SK-N-SH treated with all-trans-retinoic acid at 6 μM for 48 hours (cell line): ENCODE data around the gene SELENOI.

ENCODE experiments used
- ATAC-seq: fragments of 200-7000 bp; cut with Tn5 transposase; 3 replicates; pipeline ENCODE4 v1.9.1; 2020; ENCODE audit warnings: mild to moderate bottlenecking, moderate library complexity
- BACH2 ChIP-seq: fragments of 250-450 bp; sonication (Bioruptor Pico); IDR thresholded peaks from 2 replicates; pipeline ENCODE4 v1.9.0; 2021; ENCODE audit warnings: mild to moderate bottlenecking, borderline replicate concordance
- CSDC2 ChIP-seq: fragments of 250-450 bp; sonication (Bioruptor Pico); IDR thresholded peaks from 2 replicates; pipeline ENCODE4 v1.5.0; 2020; ENCODE audit warnings: mild to moderate bottlenecking, moderate library complexity
- ESRRG ChIP-seq: fragments of 250-450 bp; sonication (Bioruptor Pico); IDR thresholded peaks from 2 replicates; pipeline ENCODE4 v1.6.1; 2021; ENCODE audit warnings: mild to moderate bottlenecking
- GLIS3 ChIP-seq: fragments of 250-450 bp; sonication (Bioruptor Pico); IDR thresholded peaks from 2 replicates; pipeline ENCODE4 v1.5.0; 2020; ENCODE audit warnings: mild to moderate bottlenecking, moderate library complexity
- ISL1 ChIP-seq: fragments of 250-450 bp; sonication (Bioruptor Pico); IDR thresholded peaks from 2 replicates; pipeline ENCODE4 v2.1.2; 2022; ENCODE audit warnings: mild to moderate bottlenecking, moderate library complexity
- OSR1 ChIP-seq: fragments of 250-450 bp; sonication (Bioruptor Pico); IDR thresholded peaks from 2 replicates; pipeline ENCODE4 v1.8.0; 2022; ENCODE audit warnings: moderate library complexity, mild to moderate bottlenecking, inconsistent platforms
- PPARA ChIP-seq: fragments of 250-450 bp; sonication (Bioruptor Pico); IDR thresholded peaks from 2 replicates; pipeline ENCODE4 v1.5.0; 2020; ENCODE audit warnings: mild to moderate bottlenecking, borderline replicate concordance
- RARB ChIP-seq: fragments of 250-450 bp; sonication (Bioruptor Pico); IDR thresholded peaks from 2 replicates; pipeline ENCODE4 v1.8.0; 2021; ENCODE audit warnings: mild to moderate bottlenecking, moderate library complexity
- SNAI2 ChIP-seq: fragments of 250-450 bp; sonication (Bioruptor Pico); IDR thresholded peaks from 2 replicates; pipeline ENCODE4 v1.5.0; 2020; ENCODE audit warnings: mild to moderate bottlenecking, moderate library complexity
- TCF4 ChIP-seq: fragments of 250-450 bp; sonication (Bioruptor Pico); IDR thresholded peaks from 2 replicates; pipeline ENCODE4 v1.8.0; 2021; ENCODE audit warnings: mild to moderate bottlenecking, moderate library complexity, borderline replicate concordance
- TOX ChIP-seq: fragments of 250-450 bp; sonication (Bioruptor Pico); IDR thresholded peaks from 2 replicates; pipeline ENCODE4 v1.8.0; 2021; ENCODE audit warnings: mild to moderate bottlenecking, moderate library complexity, borderline replicate concordance
- ZFP3 ChIP-seq: fragments of 250-450 bp; sonication (Bioruptor Pico); IDR thresholded peaks from 2 replicates; pipeline ENCODE4 v1.5.0; 2020; ENCODE audit warnings: mild to moderate bottlenecking, moderate library complexity
- ZFP30 ChIP-seq: fragments of 450-650 bp; formaldehyde crosslinking; IDR thresholded peaks from 2 replicates; pipeline ENCODE4 v1.5.0; 2022; ENCODE audit warnings: mild to moderate bottlenecking, moderate library complexity
- ZNF565 ChIP-seq: fragments of 450-650 bp; formaldehyde crosslinking; conservative IDR thresholded peaks from 2 replicates; pipeline ENCODE4 v1.5.0; 2020; ENCODE audit warnings: low read depth, mild to moderate bottlenecking, moderate library complexity
- ZNF70 ChIP-seq: fragments of 450-650 bp; formaldehyde crosslinking; IDR thresholded peaks from 2 replicates; pipeline ENCODE4 v1.5.0; 2020; ENCODE audit warnings: mild to moderate bottlenecking, moderate library complexity
- ZNF8 ChIP-seq: fragments of 450-650 bp; formaldehyde crosslinking; IDR thresholded peaks from 2 replicates; pipeline ENCODE4 v1.5.0; 2020; ENCODE audit warnings: mild to moderate bottlenecking, moderate library complexity
- TF ChIP-seq, protein P1 (sequence below): fragments of 250-450 bp; sonication (Bioruptor Pico); IDR thresholded peaks from 2 replicates; pipeline ENCODE4 v1.5.1; 2021; ENCODE audit warnings: mild to moderate bottlenecking, moderate library complexity
- TF ChIP-seq, protein P2 (sequence below): fragments of 250-450 bp; sonication (Bioruptor Pico); IDR thresholded peaks from 2 replicates; pipeline ENCODE4 v1.5.0; 2020; ENCODE audit warnings: mild to moderate bottlenecking, moderate library complexity
- TF ChIP-seq, protein P3 (sequence below): fragments of 250-450 bp; sonication (Bioruptor Pico); IDR thresholded peaks from 2 replicates; pipeline ENCODE4 v1.8.0; 2021; ENCODE audit warnings: low read depth, mild to moderate bottlenecking, moderate library complexity, borderline replicate concordance
- TF ChIP-seq, protein P4 (sequence below): fragments of 250-450 bp; sonication (Bioruptor Pico); IDR thresholded peaks from 2 replicates; pipeline ENCODE4 v1.8.0; 2020; ENCODE audit warnings: mild to moderate bottlenecking, moderate library complexity, borderline replicate concordance
- TF ChIP-seq, protein P5 (sequence below): fragments of 250-450 bp; sonication (Bioruptor Pico); IDR thresholded peaks from 2 replicates; pipeline ENCODE4 v1.5.1; 2020; ENCODE audit warnings: low read depth, mild to moderate bottlenecking, moderate library complexity

The SELENOI gene

DNA sequence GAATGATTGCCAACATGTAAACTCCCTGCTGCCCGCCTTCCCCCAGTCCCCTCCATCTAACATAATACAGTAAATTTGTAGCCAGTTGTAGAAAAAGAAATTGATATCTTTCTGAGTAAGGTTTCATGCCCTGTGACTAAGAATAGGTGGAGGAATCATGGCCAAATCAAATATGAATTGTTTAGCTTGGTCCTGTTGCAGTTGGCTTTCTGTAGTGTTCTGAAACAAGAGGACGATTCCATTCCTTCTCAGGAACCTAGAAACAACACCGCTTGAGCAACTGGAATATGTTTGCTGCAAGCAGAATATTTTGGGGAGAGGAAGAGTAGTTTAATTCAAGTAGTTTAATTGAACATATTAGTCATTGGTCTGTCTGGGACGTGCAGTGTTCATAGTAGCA, 48.8 kb downstream of the SELENOI start:
- no peak for TF ChIP-seq OSR1 (CRISPR knock-in tag)
- TF ChIP-seq, protein P1, sequence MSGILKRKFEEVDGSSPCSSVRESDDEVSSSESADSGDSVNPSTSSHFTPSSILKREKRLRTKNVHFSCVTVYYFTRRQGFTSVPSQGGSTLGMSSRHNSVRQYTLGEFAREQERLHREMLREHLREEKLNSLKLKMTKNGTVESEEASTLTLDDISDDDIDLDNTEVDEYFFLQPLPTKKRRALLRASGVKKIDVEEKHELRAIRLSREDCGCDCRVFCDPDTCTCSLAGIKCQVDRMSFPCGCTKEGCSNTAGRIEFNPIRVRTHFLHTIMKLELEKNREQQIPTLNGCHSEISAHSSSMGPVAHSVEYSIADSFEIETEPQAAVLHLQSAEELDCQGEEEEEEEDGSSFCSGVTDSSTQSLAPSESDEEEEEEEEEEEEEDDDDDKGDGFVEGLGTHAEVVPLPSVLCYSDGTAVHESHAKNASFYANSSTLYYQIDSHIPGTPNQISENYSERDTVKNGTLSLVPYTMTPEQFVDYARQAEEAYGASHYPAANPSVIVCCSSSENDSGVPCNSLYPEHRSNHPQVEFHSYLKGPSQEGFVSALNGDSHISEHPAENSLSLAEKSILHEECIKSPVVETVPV (CRISPR knock-in tag) = no peak
- no peak for TF ChIP-seq ESRRG (CRISPR knock-in tag)
- no peak for TF ChIP-seq TCF4 (CRISPR knock-in tag)
- TF ChIP-seq, protein P2, sequence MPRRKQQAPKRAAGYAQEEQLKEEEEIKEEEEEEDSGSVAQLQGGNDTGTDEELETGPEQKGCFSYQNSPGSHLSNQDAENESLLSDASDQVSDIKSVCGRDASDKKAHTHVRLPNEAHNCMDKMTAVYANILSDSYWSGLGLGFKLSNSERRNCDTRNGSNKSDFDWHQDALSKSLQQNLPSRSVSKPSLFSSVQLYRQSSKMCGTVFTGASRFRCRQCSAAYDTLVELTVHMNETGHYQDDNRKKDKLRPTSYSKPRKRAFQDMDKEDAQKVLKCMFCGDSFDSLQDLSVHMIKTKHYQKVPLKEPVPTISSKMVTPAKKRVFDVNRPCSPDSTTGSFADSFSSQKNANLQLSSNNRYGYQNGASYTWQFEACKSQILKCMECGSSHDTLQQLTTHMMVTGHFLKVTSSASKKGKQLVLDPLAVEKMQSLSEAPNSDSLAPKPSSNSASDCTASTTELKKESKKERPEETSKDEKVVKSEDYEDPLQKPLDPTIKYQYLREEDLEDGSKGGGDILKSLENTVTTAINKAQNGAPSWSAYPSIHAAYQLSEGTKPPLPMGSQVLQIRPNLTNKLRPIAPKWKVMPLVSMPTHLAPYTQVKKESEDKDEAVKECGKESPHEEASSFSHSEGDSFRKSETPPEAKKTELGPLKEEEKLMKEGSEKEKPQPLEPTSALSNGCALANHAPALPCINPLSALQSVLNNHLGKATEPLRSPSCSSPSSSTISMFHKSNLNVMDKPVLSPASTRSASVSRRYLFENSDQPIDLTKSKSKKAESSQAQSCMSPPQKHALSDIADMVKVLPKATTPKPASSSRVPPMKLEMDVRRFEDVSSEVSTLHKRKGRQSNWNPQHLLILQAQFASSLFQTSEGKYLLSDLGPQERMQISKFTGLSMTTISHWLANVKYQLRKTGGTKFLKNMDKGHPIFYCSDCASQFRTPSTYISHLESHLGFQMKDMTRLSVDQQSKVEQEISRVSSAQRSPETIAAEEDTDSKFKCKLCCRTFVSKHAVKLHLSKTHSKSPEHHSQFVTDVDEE (CRISPR knock-in tag) = no peak
- no peak for TF ChIP-seq GLIS3 (CRISPR knock-in tag)
- no peak for TF ChIP-seq CSDC2
- TF ChIP-seq PPARA (CRISPR knock-in tag) = no peak
- no peak for TF ChIP-seq TOX
- no peak for TF ChIP-seq ZNF70
- no peak for TF ChIP-seq ZNF8 (CRISPR knock-in tag)
- no peak for TF ChIP-seq ISL1 (CRISPR knock-in tag)
- no peak for ATAC-seq

DNA sequence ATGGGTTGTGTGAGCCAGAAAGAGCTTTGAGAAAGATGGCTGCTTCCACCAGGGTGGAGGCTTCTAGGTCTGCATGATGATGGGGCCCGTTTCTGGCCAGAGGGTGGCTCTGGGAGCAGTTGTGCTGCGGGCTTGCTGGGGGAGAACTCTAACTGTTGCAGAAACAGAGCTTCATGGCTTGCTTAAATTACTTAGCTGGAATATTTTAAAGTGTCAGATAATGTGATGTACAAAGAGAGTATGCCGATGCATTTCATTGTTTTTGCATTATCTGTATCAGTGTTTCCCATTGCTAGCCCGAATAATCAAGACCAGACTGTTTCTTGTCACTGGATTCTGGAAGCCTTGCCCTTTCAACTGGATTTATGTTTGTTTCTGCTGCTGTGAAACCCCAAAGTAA, 49.5 kb downstream of the SELENOI start:
- TF ChIP-seq GLIS3 (CRISPR knock-in tag) (0 out of 2 replicates have a peak, but pooled peaks have one; percentile 21), ZNF565 (no peak), ZFP3 (CRISPR knock-in tag) (no peak), BACH2 (no peak), RARB (CRISPR knock-in tag) (no peak), ESRRG (CRISPR knock-in tag) (no peak), TCF4 (CRISPR knock-in tag) (peak; percentile 62; the same call in 1 of the 2 replicates), TOX (no peak)
- TF ChIP-seq, protein P1 (CRISPR knock-in tag) = no peak
- TF ChIP-seq, protein P3, sequence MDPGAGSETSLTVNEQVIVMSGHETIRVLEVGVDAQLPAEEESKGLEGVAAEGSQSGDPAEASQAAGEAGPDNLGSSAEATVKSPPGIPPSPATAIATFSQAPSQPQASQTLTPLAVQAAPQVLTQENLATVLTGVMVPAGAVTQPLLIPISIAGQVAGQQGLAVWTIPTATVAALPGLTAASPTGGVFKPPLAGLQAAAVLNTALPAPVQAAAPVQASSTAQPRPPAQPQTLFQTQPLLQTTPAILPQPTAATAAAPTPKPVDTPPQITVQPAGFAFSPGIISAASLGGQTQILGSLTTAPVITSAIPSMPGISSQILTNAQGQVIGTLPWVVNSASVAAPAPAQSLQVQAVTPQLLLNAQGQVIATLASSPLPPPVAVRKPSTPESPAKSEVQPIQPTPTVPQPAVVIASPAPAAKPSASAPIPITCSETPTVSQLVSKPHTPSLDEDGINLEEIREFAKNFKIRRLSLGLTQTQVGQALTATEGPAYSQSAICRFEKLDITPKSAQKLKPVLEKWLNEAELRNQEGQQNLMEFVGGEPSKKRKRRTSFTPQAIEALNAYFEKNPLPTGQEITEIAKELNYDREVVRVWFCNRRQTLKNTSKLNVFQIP = no peak
- ATAC-seq = peak; percentile 61; the same call in 1 of the 3 replicates

DNA sequence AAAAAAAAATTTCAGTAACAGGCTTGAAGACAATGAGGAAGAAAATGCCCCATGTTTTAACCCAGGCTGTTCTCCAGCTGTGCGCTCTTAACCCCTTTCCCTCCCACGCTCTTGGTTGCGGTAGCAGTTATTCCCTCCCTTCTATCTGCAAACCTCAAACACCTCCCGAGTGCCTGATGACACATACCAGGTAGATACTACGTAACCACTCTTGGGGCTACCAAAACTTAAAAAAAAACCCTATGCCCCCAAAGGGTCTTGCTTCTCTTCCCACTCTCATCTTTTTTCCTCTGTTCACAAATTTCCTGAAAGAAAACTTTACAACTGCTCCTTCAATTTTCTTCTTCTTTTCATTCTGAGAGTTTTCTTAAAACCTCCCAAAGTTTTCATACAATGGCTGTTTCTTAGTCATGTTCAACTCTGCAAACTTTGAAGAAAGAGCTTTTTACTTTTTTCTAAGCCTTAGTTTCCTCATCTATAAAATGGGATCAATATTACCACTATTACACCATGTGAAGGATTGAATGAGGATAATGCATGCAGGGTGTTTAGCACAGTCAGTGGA, 50.9 kb downstream of the SELENOI start:
- ATAC-seq = no peak
- TF ChIP-seq, protein P2 (CRISPR knock-in tag) = no peak
- TF ChIP-seq OSR1 (CRISPR knock-in tag) (no peak), ZFP3 (CRISPR knock-in tag) (no peak), PPARA (CRISPR knock-in tag) (no peak), GLIS3 (CRISPR knock-in tag) (no peak), ZNF70 (no peak), ISL1 (CRISPR knock-in tag) (no peak), ZNF8 (CRISPR knock-in tag) (no peak), TCF4 (CRISPR knock-in tag) (no peak), SNAI2 (CRISPR knock-in tag) (no peak), ZFP30 (CRISPR knock-in tag) (no peak), BACH2 (no peak), CSDC2 (no peak), RARB (CRISPR knock-in tag) (no peak), ESRRG (CRISPR knock-in tag) (no peak)
- TF ChIP-seq, protein P4, sequence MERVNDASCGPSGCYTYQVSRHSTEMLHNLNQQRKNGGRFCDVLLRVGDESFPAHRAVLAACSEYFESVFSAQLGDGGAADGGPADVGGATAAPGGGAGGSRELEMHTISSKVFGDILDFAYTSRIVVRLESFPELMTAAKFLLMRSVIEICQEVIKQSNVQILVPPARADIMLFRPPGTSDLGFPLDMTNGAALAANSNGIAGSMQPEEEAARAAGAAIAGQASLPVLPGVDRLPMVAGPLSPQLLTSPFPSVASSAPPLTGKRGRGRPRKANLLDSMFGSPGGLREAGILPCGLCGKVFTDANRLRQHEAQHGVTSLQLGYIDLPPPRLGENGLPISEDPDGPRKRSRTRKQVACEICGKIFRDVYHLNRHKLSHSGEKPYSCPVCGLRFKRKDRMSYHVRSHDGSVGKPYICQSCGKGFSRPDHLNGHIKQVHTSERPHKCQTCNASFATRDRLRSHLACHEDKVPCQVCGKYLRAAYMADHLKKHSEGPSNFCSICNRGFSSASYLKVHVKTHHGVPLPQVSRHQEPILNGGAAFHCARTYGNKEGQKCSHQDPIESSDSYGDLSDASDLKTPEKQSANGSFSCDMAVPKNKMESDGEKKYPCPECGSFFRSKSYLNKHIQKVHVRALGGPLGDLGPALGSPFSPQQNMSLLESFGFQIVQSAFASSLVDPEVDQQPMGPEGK = no peak
- TF ChIP-seq, protein P5, sequence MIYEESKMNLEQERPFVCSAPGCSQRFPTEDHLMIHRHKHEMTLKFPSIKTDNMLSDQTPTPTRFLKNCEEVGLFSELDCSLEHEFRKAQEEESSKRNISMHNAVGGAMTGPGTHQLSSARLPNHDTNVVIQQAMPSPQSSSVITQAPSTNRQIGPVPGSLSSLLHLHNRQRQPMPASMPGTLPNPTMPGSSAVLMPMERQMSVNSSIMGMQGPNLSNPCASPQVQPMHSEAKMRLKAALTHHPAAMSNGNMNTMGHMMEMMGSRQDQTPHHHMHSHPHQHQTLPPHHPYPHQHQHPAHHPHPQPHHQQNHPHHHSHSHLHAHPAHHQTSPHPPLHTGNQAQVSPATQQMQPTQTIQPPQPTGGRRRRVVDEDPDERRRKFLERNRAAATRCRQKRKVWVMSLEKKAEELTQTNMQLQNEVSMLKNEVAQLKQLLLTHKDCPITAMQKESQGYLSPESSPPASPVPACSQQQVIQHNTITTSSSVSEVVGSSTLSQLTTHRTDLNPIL (CRISPR knock-in tag) = no peak
- TF ChIP-seq, protein P3 = no peak
